GM12878 (cell line): ENCODE data around the gene RUNX3. TPM values are rescaled to one million over a fixed set of nuclear protein-coding genes. Genes with fewer than 3 reads are reported as not detected.

Source experiments
- ATAC-seq: fragments of 200-7000 bp; cut with Tn5 transposase; 3 replicates; pipeline ENCODE4 v1.9.1; 2020; ENCODE audit warnings: mild to moderate bottlenecking, moderate library complexity
- BruUV-seq: library from RNA; stranded (reverse); fragments of 400-500 nt; replicated peaks from 2 replicates; lab custom pipeline; 2021; lab: Mats Ljungman, UMichigan
- CTCF ChIA-PET: fragments of 300-600 bp; sonication (Branson Sonifier 250); formaldehyde crosslinking; extraction: SDS; loops from one replicate; lab custom pipeline; 2021; ENCODE audit warnings: inconsistent platforms; lab: Yijun Ruan, JAX
- POLR2A ChIA-PET: fragments of 350-600 bp; formaldehyde crosslinking; extraction: SDS; loops from one replicate; lab custom pipeline; 2021; ENCODE audit warnings: inconsistent platforms; lab: Charles Lee
- RAD21 ChIA-PET: fragments of 300-600 bp; sonication (Branson Sonifier 250); formaldehyde crosslinking; loops from one replicate; lab custom pipeline; 2023; ENCODE audit warnings: antibody characterized with exemption; ENCODE audit not compliant: unreplicated experiment; lab: Charles Lee
- SMC1A ChIA-PET: fragments of 300-600 bp; sonication (Branson Sonifier 250); formaldehyde crosslinking; loops from one replicate; lab custom pipeline; 2023; ENCODE audit not compliant: unreplicated experiment, uncharacterized antibody; lab: Charles Lee
- DNase-seq: peaks from one replicate; pipeline ENCODE4 v3.0.0-alpha.2; 2011; ENCODE audit warnings: low read depth, low spot score
- FAIRE-seq: peaks from 3 replicates; lab custom pipeline; 2011; peaks lifted over from hg19 to GRCh38; lab: Jason Lieb, UNC
- H2AFZ ChIP-seq: 2 replicates; pipeline ENCODE4 v1.6.0; 2011; ENCODE audit warnings: low read depth, low read length, control low read depth; ENCODE audit not compliant: control insufficient read depth
- H3K27ac ChIP-seq: 2 replicates; pipeline ENCODE4 v1.5.1; 2011; ENCODE audit warnings: control low read depth; ENCODE audit not compliant: control insufficient read depth, insufficient read depth
- H3K27me3 ChIP-seq, 2 experiments: replicated peaks in 1 of 2; 2 replicates each; pipeline versions ENCODE4 v1.6.0 to v1.6.1; 2011; ENCODE audit warnings: low read length in 1 of 2; ENCODE audit not compliant: control insufficient read depth in 2 of 2, insufficient read depth in 2 of 2
- H3K36me3 ChIP-seq, 2 experiments: 2 replicates each; pipeline ENCODE4 v1.5.1; 2011; ENCODE audit warnings: low read length in 1 of 2; ENCODE audit not compliant: control insufficient read depth in 2 of 2, insufficient read depth in 2 of 2
- H3K4me1 ChIP-seq: 2 replicates; pipeline ENCODE4 v1.6.1; 2011; ENCODE audit warnings: mild to moderate bottlenecking, low read length, moderate library complexity, mixed read lengths; ENCODE audit not compliant: control insufficient read depth, insufficient read depth
- H3K4me2 ChIP-seq: 2 replicates; pipeline ENCODE4 v1.6.0; 2011; ENCODE audit warnings: control low read depth; ENCODE audit not compliant: control insufficient read depth, insufficient read depth
- H3K4me3 ChIP-seq: fragments of 200-600 bp; sonication (generic); 2 replicates; pipeline ENCODE4 v1.5.1; 2016
- H3K79me2 ChIP-seq: 2 replicates; pipeline ENCODE4 v1.6.0; 2011; ENCODE audit warnings: low read length; ENCODE audit not compliant: control insufficient read depth, insufficient read depth
- H3K9ac ChIP-seq: 2 replicates; pipeline ENCODE4 v1.8.0; 2011; ENCODE audit warnings: low read length, control low read depth, mixed read lengths; ENCODE audit not compliant: control insufficient read depth, insufficient read depth
- H3K9me3 ChIP-seq: replicated peaks from 3 replicates; pipeline ENCODE4 v1.5.1; 2011; ENCODE audit warnings: mild to moderate bottlenecking, low read length; ENCODE audit not compliant: control insufficient read depth, insufficient read depth
- H4K20me1 ChIP-seq: 2 replicates; pipeline ENCODE4 v1.6.0; 2011; ENCODE audit not compliant: control insufficient read depth, insufficient read depth
- BACH1 ChIP-seq: fragments of 450-650 bp; IDR thresholded peaks from 2 replicates; pipeline ENCODE4 v1.6.1; 2017; ENCODE audit warnings: mild to moderate bottlenecking, borderline replicate concordance
- CEBPB ChIP-seq, 2 experiments: fragments of 150-350 bp in 1 of 2; IDR thresholded peaks; 2 replicates each; pipeline ENCODE4 v1.6.1; 2012 to 2014; ENCODE audit warnings: low read depth in 2 of 2, low read length in 2 of 2, borderline replicate concordance in 1 of 2, inconsistent platforms in 1 of 2
- GABPA ChIP-seq: IDR thresholded peaks from 2 replicates; pipeline ENCODE4 v1.6.1; 2014; ENCODE audit warnings: antibody characterized with exemption, low read depth, mild to moderate bottlenecking, inconsistent platforms
- HDAC2 ChIP-seq: fragments of 200-600 bp; sonication (generic); IDR thresholded peaks from 2 replicates; pipeline ENCODE4 v1.6.1; 2017
- MYB ChIP-seq: fragments of 150-350 bp; IDR thresholded peaks from 2 replicates; pipeline ENCODE4 v1.6.1; 2014; ENCODE audit warnings: mild to moderate bottlenecking, low read depth, low read length, borderline replicate concordance
- NFYB ChIP-seq: IDR thresholded peaks from 2 replicates; pipeline ENCODE4 v1.6.1; 2011; ENCODE audit warnings: low read depth, mild to moderate bottlenecking, low read length, improper control_type of control experiment, moderate library complexity; ENCODE audit not compliant: insufficient read depth
- SMAD5 ChIP-seq: IDR thresholded peaks from 2 replicates; pipeline ENCODE4 v1.6.1; 2016; ENCODE audit warnings: antibody characterized with exemption, low read depth
- STAT1 ChIP-seq: fragments of 450-650 bp; conservative IDR thresholded peaks from 2 replicates; pipeline ENCODE4 v1.6.1; 2014; ENCODE audit warnings: antibody characterized with exemption, mild to moderate bottlenecking
- TARDBP ChIP-seq: IDR thresholded peaks from 2 replicates; pipeline ENCODE4 v1.6.1; 2016; ENCODE audit warnings: borderline replicate concordance
- WGBS: methylation state at CpG from one replicate; pipeline ENCODE4 v1.1.6; 2016; ENCODE audit warnings: low lambda C conversion rate; ENCODE audit not compliant: insufficient replicate concordance, insufficient coverage; ENCODE audit errors: missing lambda C conversion rate; 5-methylcytosine and 5-hydroxymethylcytosine counted together
- in situ Hi-C: fragments of 300-500 bp; cut with MboI; formaldehyde crosslinking; loops from 9 replicates; pipeline ENCODE4 v1.14.3; 2018; ENCODE audit warnings: mixed read lengths
- intact Hi-C: fragments of 100-400 bp; cut with micrococcal nuclease; formaldehyde crosslinking; loops from one replicate; pipeline ENCODE4 v1.14.2; 2022; ENCODE audit not compliant: unreplicated experiment
- polyA plus RNA-seq, 11 experiments: library from polyadenylated mRNA; depleted of rRNA in 4 of 11; unstranded in 6 of 11; stranded (reverse) in 5 of 11; fragments of >200 nt; fragmentation: Nextera tagmentation in 4 of 11; fragmentation: Illumina TruSeq in 1 of 11; extraction: Ambion mirVana in 4 of 11; extraction: Trizol in 1 of 11; gene quantifications; 1 replicate in 1 of 11; 2 replicates in 10 of 11; pipeline versions ENCODE4 v1.2.1 to v1.2.3, GENCODE V29; 2011 to 2016; ENCODE audit warnings: inconsistent platforms in 2 of 11, missing spikeins in 2 of 11, low read depth in 1 of 11
- total RNA-seq, 4 experiments: library from RNA; depleted of rRNA in 3 of 4; stranded (reverse); fragments of >200 nt in 3 of 4; fragmentation: Illumina TruSeq in 1 of 4; extraction: Trizol in 1 of 4; gene quantifications; 2 replicates each; pipeline versions ENCODE4 v1.2.1 to v1.2.3, GENCODE V29; 2013 to 2021
- TF ChIP-seq, protein P1 (sequence below): IDR thresholded peaks from 2 replicates; pipeline ENCODE4 v1.6.1; 2012; ENCODE audit warnings: low read depth, low read length, improper control_type of control experiment
- TF ChIP-seq, protein P2 (sequence below), 3 experiments: IDR thresholded peaks in 2 of 3; conservative IDR thresholded peaks in 1 of 3; 2 replicates each; pipeline ENCODE4 v1.5.1; 2011; ENCODE audit warnings: low read depth in 3 of 3, low read length in 3 of 3, mild to moderate bottlenecking in 3 of 3, control low read depth in 2 of 3, moderate library complexity in 2 of 3, inconsistent platforms in 1 of 3, mixed read lengths in 1 of 3; ENCODE audit not compliant: control insufficient read depth in 2 of 3, insufficient read depth in 1 of 3; ENCODE audit errors: extremely low read depth in 1 of 3
- TF ChIP-seq, protein P3 (sequence below): IDR thresholded peaks from 2 replicates; pipeline ENCODE4 v1.6.1; 2012; ENCODE audit warnings: low read length, inconsistent platforms
- TF ChIP-seq, protein P4 (sequence below): fragments of 450-650 bp; IDR thresholded peaks from 2 replicates; pipeline ENCODE4 v1.6.1; 2018; ENCODE audit warnings: mild to moderate bottlenecking, low read depth, moderate library complexity; ENCODE audit not compliant: partially characterized antibody

Gene RUNX3
- total and polyA plus RNA-seq, 10 of the 15 experiments (the other 5 are each of a cell fraction or from before 2014, with no cell fraction given), result 19.0 to 151 (median 31.4) TPM

DNA sequence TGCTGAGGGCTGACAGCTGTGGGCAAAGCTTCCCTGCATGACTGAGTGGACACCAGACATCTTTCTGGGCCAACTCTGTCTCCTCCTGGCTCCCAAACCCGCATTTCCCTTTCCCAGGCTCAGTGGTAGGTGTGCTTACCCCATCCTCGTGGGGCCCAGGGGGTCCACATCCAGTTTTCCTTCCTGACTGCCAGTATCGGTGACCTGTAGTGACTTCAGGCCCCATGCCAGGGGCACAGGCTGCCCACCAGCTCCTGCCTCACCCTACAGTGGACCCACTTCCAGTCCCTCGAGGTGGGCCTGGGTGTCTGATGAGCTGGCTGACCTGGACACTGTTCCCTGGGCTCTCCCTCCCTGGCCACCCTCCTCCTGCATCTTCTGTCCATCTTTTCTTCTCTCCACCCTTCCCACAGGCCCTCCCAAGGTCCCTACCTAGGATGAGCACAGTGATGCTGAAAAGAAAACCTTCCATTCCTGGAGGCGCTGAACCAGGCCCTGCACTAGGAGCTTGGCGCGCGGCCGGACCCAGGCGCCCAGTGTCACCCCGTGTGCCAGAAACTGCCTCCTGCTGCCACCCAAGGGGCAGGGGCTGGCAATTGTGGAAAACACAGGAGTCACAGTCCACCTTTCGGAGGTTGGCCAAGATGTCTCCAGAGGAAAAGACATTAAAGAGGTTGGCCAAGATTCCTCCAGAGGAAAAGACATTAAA is 67.1 kb downstream of the RUNX3 start:
- no peak for FAIRE-seq
- H2AFZ ChIP-seq, result no peak overlapping the region
- H3K4me3 ChIP-seq, result no peak overlapping the region
- no peak overlapping the region for H3K27ac ChIP-seq
- ChIA-PET CTCF (interaction anchor here (0.9 to 3.9 kb wide), 5 partner anchors 11 to 70 kb away, joined by 4 to 21 read pairs (median 7); no protein-coding TSS in a partner anchor), SMC1A (interaction anchor here (0.8 to 2.5 kb wide), 7 partner anchors 12 to 173 kb away, joined by 3 to 13 read pairs (median 3); no protein-coding TSS in a partner anchor), POLR2A (interaction anchor here (1.1 kb wide), 1 partner anchor 12 kb away, joined by 4 read pairs; no protein-coding TSS in a partner anchor), RAD21 (interaction anchor here (0.9 to 1.4 kb wide), 3 partner anchors 10 to 236 kb away, joined by 3 to 5 read pairs (median 3); no protein-coding TSS in a partner anchor)
- ATAC-seq, result no peak
- no peaks in the 10 kb centered on the region for H4K20me1 ChIP-seq
- BruUV-seq, result no TSS peak
- H3K79me2 ChIP-seq, result no peaks in the 10 kb centered on the region
- H3K4me2 ChIP-seq, result no peak overlapping the region
- H3K9ac ChIP-seq, result no peak overlapping the region
- in situ Hi-C loops (no loop called here), intact Hi-C loops (no loop called here)
- no peaks in the 10 kb centered on the region for H3K36me3 ChIP-seq
- peaks cover 3 to 10% of the 10 kb centered on the region in 2 experiments for H3K27me3 ChIP-seq
- peaks cover 5% of the 10 kb centered on the region for H3K4me1 ChIP-seq
- H3K9me3 ChIP-seq, result no peaks in the 10 kb centered on the region
- DNase-seq, result no peak
- WGBS, result 53% methylated on average over 12 of the region's 12 CpGs
- TF ChIP-seq NFYB (no peak), SMAD5 (no peak), TARDBP (no peak), STAT1 (no peak), HDAC2 (no peak), BACH1 (no peak), CEBPB (IDR thresholded peaks at IDR 0.05; ENCODE audit: borderline replicate concordance in 1 of 2, low read depth in 2 of 2, low read length in 2 of 2) (no peak), MYB (no peak), GABPA (no peak)
- TF ChIP-seq, protein P1, sequence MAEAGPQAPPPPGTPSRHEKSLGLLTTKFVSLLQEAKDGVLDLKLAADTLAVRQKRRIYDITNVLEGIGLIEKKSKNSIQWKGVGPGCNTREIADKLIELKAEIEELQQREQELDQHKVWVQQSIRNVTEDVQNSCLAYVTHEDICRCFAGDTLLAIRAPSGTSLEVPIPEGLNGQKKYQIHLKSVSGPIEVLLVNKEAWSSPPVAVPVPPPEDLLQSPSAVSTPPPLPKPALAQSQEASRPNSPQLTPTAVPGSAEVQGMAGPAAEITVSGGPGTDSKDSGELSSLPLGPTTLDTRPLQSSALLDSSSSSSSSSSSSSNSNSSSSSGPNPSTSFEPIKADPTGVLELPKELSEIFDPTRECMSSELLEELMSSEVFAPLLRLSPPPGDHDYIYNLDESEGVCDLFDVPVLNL, result no peak
- TF ChIP-seq, protein P2, sequence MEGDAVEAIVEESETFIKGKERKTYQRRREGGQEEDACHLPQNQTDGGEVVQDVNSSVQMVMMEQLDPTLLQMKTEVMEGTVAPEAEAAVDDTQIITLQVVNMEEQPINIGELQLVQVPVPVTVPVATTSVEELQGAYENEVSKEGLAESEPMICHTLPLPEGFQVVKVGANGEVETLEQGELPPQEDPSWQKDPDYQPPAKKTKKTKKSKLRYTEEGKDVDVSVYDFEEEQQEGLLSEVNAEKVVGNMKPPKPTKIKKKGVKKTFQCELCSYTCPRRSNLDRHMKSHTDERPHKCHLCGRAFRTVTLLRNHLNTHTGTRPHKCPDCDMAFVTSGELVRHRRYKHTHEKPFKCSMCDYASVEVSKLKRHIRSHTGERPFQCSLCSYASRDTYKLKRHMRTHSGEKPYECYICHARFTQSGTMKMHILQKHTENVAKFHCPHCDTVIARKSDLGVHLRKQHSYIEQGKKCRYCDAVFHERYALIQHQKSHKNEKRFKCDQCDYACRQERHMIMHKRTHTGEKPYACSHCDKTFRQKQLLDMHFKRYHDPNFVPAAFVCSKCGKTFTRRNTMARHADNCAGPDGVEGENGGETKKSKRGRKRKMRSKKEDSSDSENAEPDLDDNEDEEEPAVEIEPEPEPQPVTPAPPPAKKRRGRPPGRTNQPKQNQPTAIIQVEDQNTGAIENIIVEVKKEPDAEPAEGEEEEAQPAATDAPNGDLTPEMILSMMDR (IDR thresholded peaks at IDR 0.05 in 2 of 3, conservative IDR thresholded peaks at IDR 0.05 in 1 of 3; ENCODE audit: control insufficient read depth in 2 of 3, extremely low read depth in 1 of 3, insufficient read depth in 1 of 3, low read depth in 3 of 3, low read length in 3 of 3), result no peak
- TF ChIP-seq, protein P3, sequence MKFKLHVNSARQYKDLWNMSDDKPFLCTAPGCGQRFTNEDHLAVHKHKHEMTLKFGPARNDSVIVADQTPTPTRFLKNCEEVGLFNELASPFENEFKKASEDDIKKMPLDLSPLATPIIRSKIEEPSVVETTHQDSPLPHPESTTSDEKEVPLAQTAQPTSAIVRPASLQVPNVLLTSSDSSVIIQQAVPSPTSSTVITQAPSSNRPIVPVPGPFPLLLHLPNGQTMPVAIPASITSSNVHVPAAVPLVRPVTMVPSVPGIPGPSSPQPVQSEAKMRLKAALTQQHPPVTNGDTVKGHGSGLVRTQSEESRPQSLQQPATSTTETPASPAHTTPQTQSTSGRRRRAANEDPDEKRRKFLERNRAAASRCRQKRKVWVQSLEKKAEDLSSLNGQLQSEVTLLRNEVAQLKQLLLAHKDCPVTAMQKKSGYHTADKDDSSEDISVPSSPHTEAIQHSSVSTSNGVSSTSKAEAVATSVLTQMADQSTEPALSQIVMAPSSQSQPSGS, result no peak
- TF ChIP-seq, protein P4, sequence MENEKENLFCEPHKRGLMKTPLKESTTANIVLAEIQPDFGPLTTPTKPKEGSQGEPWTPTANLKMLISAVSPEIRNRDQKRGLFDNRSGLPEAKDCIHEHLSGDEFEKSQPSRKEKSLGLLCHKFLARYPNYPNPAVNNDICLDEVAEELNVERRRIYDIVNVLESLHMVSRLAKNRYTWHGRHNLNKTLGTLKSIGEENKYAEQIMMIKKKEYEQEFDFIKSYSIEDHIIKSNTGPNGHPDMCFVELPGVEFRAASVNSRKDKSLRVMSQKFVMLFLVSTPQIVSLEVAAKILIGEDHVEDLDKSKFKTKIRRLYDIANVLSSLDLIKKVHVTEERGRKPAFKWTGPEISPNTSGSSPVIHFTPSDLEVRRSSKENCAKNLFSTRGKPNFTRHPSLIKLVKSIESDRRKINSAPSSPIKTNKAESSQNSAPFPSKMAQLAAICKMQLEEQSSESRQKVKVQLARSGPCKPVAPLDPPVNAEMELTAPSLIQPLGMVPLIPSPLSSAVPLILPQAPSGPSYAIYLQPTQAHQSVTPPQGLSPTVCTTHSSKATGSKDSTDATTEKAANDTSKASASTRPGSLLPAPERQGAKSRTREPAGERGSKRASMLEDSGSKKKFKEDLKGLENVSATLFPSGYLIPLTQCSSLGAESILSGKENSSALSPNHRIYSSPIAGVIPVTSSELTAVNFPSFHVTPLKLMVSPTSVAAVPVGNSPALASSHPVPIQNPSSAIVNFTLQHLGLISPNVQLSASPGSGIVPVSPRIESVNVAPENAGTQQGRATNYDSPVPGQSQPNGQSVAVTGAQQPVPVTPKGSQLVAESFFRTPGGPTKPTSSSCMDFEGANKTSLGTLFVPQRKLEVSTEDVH, result no peak
